Measurements from ENCODE around the gene DAND5. TPM values are rescaled to one million over a fixed set of nuclear protein-coding genes. Genes with fewer than 3 reads are reported as not detected.

DAND5 gene
- total RNA-seq, 1 donor from 2014 or later, result 0.07 TPM

DNA sequence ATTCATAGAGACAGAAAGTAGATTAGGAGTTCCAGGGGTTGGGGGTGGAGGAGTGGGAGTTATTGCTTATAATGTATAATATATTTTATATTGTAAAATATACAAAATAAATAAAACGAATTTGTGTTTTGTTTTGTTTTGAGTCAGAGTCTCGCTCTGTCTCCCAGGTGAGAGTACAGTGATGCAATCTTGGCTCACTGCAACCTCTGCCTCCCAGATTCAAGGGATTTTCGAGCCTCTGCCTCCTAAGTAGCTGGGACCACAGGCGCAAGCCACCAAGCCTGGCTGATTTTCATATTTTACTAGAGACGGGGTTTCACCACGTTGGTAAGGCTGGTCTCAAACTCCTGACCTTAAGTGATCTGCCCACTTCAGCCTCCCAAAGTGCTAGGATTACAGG is 9.9 kb upstream of the DAND5 start:
- no peaks in the 10 kb centered on the region for H3K27me3 ChIP-seq
- H3K4me3 Mint-ChIP-seq, result no peak overlapping the region
- H3K4me2 ChIP-seq, result no peak overlapping the region
- H3K4me1 ChIP-seq, result no peaks in the 10 kb centered on the region
- no peak overlapping the region for H3K27ac ChIP-seq
- H3K4me1 Mint-ChIP-seq, result peaks cover 14% of the 10 kb centered on the region
- peaks cover 2% of the 10 kb centered on the region for H3K36me3 Mint-ChIP-seq
- H3K9me3 Mint-ChIP-seq, result no peaks in the 10 kb centered on the region
- peaks cover 6% of the 10 kb centered on the region for H3K27me3 Mint-ChIP-seq (ENCODE audit: insufficient read depth, low read depth)
- H3K9ac ChIP-seq, result no peak overlapping the region
- no peak overlapping the region for H3K27ac Mint-ChIP-seq
- peaks cover 32% of the 10 kb centered on the region for H3F3A ChIP-seq (ENCODE audit: low read depth)
- peaks cover 33% of the 10 kb centered on the region for H3K79me2 ChIP-seq (ENCODE audit: low read depth)
- TF ChIP-seq EZH2phosphoT487 (IDR thresholded peaks at IDR 0.05), result no peak
- TF ChIP-seq, protein P1, sequence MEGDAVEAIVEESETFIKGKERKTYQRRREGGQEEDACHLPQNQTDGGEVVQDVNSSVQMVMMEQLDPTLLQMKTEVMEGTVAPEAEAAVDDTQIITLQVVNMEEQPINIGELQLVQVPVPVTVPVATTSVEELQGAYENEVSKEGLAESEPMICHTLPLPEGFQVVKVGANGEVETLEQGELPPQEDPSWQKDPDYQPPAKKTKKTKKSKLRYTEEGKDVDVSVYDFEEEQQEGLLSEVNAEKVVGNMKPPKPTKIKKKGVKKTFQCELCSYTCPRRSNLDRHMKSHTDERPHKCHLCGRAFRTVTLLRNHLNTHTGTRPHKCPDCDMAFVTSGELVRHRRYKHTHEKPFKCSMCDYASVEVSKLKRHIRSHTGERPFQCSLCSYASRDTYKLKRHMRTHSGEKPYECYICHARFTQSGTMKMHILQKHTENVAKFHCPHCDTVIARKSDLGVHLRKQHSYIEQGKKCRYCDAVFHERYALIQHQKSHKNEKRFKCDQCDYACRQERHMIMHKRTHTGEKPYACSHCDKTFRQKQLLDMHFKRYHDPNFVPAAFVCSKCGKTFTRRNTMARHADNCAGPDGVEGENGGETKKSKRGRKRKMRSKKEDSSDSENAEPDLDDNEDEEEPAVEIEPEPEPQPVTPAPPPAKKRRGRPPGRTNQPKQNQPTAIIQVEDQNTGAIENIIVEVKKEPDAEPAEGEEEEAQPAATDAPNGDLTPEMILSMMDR (IDR thresholded peaks at IDR 0.05), result no peak
- no peak for TF ChIP-seq EZH2 (IDR thresholded peaks at IDR 0.05)
- peaks cover 4% of the 10 kb centered on the region for H4K20me1 ChIP-seq (ENCODE audit: low read depth)
- no peak for DNase-seq (ENCODE audit: low spot score)
- H3K4me3 ChIP-seq, result no peak overlapping the region
- H3K36me3 ChIP-seq, result no peaks in the 10 kb centered on the region
- no peak overlapping the region for H2AFZ ChIP-seq (replicated peaks)
- H3K9me3 ChIP-seq (ENCODE audit: low read depth), result no peaks in the 10 kb centered on the region

DNA sequence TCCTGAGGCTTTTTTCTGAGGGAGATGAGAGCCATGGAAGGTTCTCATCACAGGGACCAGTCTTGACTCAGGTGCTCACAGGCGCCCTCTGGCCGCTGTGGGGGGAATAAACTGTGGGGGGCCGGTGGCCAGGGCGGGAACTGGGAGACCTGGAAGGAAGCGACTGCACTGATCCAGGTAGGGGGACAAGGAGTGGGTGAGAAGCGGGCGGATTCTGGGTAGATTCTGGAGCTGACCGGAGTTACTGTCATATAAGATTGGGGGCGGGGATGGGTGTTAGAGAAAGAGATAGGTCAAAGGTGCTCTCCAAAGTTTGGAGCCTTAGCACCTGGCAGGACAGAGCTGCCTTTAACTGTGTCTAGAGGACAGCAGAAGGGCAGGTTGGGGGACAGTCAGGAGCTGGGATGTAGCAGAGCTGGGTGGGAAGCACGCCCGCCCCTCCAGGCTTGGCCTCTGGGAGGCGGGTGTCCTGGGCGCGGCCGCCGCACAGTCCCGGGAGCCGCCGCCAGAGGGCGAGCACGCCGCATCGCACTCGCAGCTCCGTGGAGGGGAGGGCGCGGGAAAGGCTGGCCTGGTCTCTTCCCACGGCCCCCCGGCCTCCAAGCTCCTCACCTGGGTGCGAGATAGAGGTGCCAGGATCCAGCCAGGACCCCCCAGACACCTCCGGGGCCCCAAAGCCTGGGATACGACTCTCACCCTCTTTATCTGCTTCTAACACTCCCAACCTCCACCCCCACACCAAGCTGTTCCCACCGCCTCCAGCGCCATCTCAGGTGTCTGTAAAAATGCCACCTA is 4.2 kb upstream of the DAND5 start:
- Histone ChIP-seq H3K27me3 (no peaks in the 10 kb centered on the region), H3F3A (ENCODE audit: low read depth) (peaks cover 10% of the 10 kb centered on the region), H3K9me3 (ENCODE audit: low read depth) (no peaks in the 10 kb centered on the region), H2AFZ (replicated peaks) (peak overlapping the region; percentile 97), H3K4me1 (no peaks in the 10 kb centered on the region), H3K79me2 (ENCODE audit: low read depth) (no peaks in the 10 kb centered on the region), H4K20me1 (ENCODE audit: low read depth) (no peaks in the 10 kb centered on the region), H3K36me3 (no peaks in the 10 kb centered on the region), H3K9ac (no peak overlapping the region), H3K4me3 (peak overlapping the region; percentile 45), H3K27ac (no peak overlapping the region), H3K4me2 (peak overlapping the region; percentile 79)
- DNase-seq (ENCODE audit: low spot score), result peak; percentile 86
- Mint-ChIP-seq H3K36me3 (no peaks in the 10 kb centered on the region), H3K27ac (peak overlapping the region; percentile 81), H3K4me3 (peak overlapping the region; percentile 84), H3K27me3 (ENCODE audit: insufficient read depth, low read depth) (peaks cover 3% of the 10 kb centered on the region), H3K9me3 (no peaks in the 10 kb centered on the region), H3K4me1 (peaks cover 12% of the 10 kb centered on the region)
- TF ChIP-seq, protein P1 (IDR thresholded peaks at IDR 0.05), result peak; percentile 68
- TF ChIP-seq EZH2phosphoT487 (IDR thresholded peaks at IDR 0.05) (no peak), EZH2 (IDR thresholded peaks at IDR 0.05) (no peak)

DNA sequence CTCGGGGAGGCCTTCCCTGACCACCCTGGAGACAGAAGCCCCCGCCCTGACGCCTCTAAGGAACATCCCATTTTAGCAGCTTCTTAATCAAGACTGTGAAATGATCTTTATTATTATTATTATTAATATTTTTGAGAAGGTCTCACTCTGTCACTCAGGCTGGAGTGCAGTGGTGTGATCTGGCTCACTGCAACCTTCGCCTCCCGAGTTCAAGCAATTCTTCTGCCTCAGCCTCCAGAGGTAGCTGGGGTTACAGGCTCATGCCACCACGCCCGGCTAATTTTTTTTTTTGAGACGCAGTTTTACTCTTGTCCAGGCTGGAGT is 3.6 kb upstream of the DAND5 start:
- H3K4me1 Mint-ChIP-seq, result peaks cover 15% of the 10 kb centered on the region
- peak overlapping the region; percentile 79 for H3K4me2 ChIP-seq
- H3K27me3 Mint-ChIP-seq (ENCODE audit: insufficient read depth, low read depth), result peaks cover 5% of the 10 kb centered on the region

More for the DNA sequence above, 3.6 kb upstream of the DAND5 start:
- Histone ChIP-seq H3F3A (ENCODE audit: low read depth) (peaks cover 10% of the 10 kb centered on the region), H3K4me3 (peak overlapping the region; percentile 45), H4K20me1 (ENCODE audit: low read depth) (no peaks in the 10 kb centered on the region), H3K9ac (no peak overlapping the region), H3K9me3 (ENCODE audit: low read depth) (no peaks in the 10 kb centered on the region), H3K79me2 (ENCODE audit: low read depth) (no peaks in the 10 kb centered on the region), H3K27ac (no peak overlapping the region), H3K27me3 (no peaks in the 10 kb centered on the region), H3K4me1 (no peaks in the 10 kb centered on the region), H3K36me3 (no peaks in the 10 kb centered on the region), H2AFZ (replicated peaks) (peak overlapping the region; percentile 97)
- no peaks in the 10 kb centered on the region for H3K36me3 Mint-ChIP-seq
- peak overlapping the region; percentile 79 for H3K4me3 Mint-ChIP-seq
- no peak for DNase-seq (ENCODE audit: low spot score)
- H3K9me3 Mint-ChIP-seq, result no peaks in the 10 kb centered on the region
- TF ChIP-seq, protein P1 (IDR thresholded peaks at IDR 0.05), result no peak
- TF ChIP-seq EZH2phosphoT487 (IDR thresholded peaks at IDR 0.05), result no peak
- H3K27ac Mint-ChIP-seq, result peak overlapping the region; percentile 81
